SK-N-SH (cell line): Measurements from ENCODE around the gene ADD2. TPM values are rescaled to one million over a fixed set of nuclear protein-coding genes. Genes with fewer than 3 reads are reported as not detected.

Source experiments
- CTCF ChIA-PET: fragments of 300-600, 350-600 bp; formaldehyde crosslinking; extraction: SDS; loops from one replicate; lab custom pipeline; 2021; lab: Yijun Ruan, JAX
- POLR2A ChIA-PET: fragments of 350-600 bp; sonication (Branson Sonifier 250); formaldehyde crosslinking; extraction: SDS; loops from one replicate; lab custom pipeline; 2020; ENCODE audit warnings: antibody characterized with exemption, inconsistent platforms; lab: Yijun Ruan, JAX
- DNase-seq: peaks from one replicate; pipeline ENCODE4 v3.0.0; 2012
- H2AFZ ChIP-seq: fragments of 200-600 bp; sonication (generic); 2 replicates; pipeline ENCODE4 v1.8.1; 2016; ENCODE audit warnings: antibody characterized with exemption, mild to moderate bottlenecking, low read depth
- H3F3A ChIP-seq: fragments of 200-600 bp; sonication (generic); replicated peaks from 2 replicates; pipeline ENCODE3; 2016; ENCODE audit warnings: antibody characterized with exemption, mild to moderate bottlenecking; ENCODE audit not compliant: insufficient read depth
- H3K27ac ChIP-seq, 2 experiments: fragments of 200-500 bp in 1 of 2; fragments of 200-600 bp in 1 of 2; sonication (Bioruptor generic) in 1 of 2; sonication (generic), shearing (Covaris generic) in 1 of 2; 2 replicates each; pipeline versions ENCODE4 v1.5.1 to v1.6.1; 2014 to 2016; ENCODE audit warnings: low read depth in 2 of 2, inconsistent platforms in 1 of 2, low read length in 1 of 2, mild to moderate bottlenecking in 1 of 2, mixed read lengths in 1 of 2
- H3K27me3 ChIP-seq: fragments of 200-600 bp; sonication (generic), shearing (Covaris generic); 2 replicates; pipeline ENCODE4 v1.6.1; 2016; ENCODE audit warnings: mixed run types; ENCODE audit not compliant: insufficient read depth
- H3K36me3 ChIP-seq, 2 experiments: fragments of 200-500 bp in 1 of 2; fragments of 200-600 bp in 1 of 2; sonication (Bioruptor generic) in 1 of 2; sonication (generic) in 1 of 2; replicated peaks in 1 of 2; 2 replicates each; pipeline versions ENCODE3 to v1.5.1; 2014 to 2016; ENCODE audit warnings: low read length in 1 of 2, mild to moderate bottlenecking in 1 of 2; ENCODE audit not compliant: insufficient read depth in 2 of 2, control insufficient read depth in 1 of 2
- H3K4me1 ChIP-seq, 2 experiments: fragments of 200-500 bp in 1 of 2; fragments of 200-600 bp in 1 of 2; sonication (Bioruptor generic) in 1 of 2; sonication (generic), shearing (Covaris generic) in 1 of 2; 2 replicates each; pipeline versions ENCODE4 v1.5.1 to v1.6.1; 2014 to 2016; ENCODE audit warnings: low read depth in 1 of 2, low read length in 1 of 2, mixed run types in 1 of 2; ENCODE audit not compliant: insufficient read depth in 2 of 2, control insufficient read depth in 1 of 2
- H3K4me2 ChIP-seq: fragments of 200-600 bp; sonication (generic), shearing (Covaris generic); 2 replicates; pipeline ENCODE4 v1.6.1; 2017; ENCODE audit warnings: mixed run types
- H3K4me3 ChIP-seq, 2 experiments: fragments of 200-500 bp in 1 of 2; fragments of 200-600 bp in 1 of 2; sonication (Bioruptor generic) in 1 of 2; sonication (generic), shearing (Covaris generic) in 1 of 2; 2 replicates each; pipeline versions ENCODE4 v1.5.1 to v1.8.1; 2014 to 2016; ENCODE audit warnings: low read depth in 2 of 2, inconsistent platforms in 1 of 2, low read length in 1 of 2, mild to moderate bottlenecking in 1 of 2, mixed read lengths in 1 of 2, moderate library complexity in 1 of 2
- H3K79me2 ChIP-seq: fragments of 200-600 bp; sonication (generic); 2 replicates; pipeline ENCODE4 v1.8.1; 2017; ENCODE audit warnings: mild to moderate bottlenecking; ENCODE audit not compliant: insufficient read depth
- H3K9ac ChIP-seq: fragments of 200-600 bp; sonication (generic); 2 replicates; pipeline ENCODE4 v1.6.1; 2017; ENCODE audit warnings: mixed run types
- H3K9me2 ChIP-seq: fragments of 200-600 bp; sonication (generic); 2 replicates; pipeline ENCODE4 v1.6.1; 2017; ENCODE audit warnings: mixed run types
- H3K9me3 ChIP-seq: fragments of 200-600 bp; sonication (generic); 2 replicates; pipeline ENCODE4 v1.6.1; 2017; ENCODE audit warnings: mixed run types, mild to moderate bottlenecking, moderate library complexity
- H4K20me1 ChIP-seq: fragments of 200-600 bp; sonication (generic); 2 replicates; pipeline ENCODE4 v1.6.1; 2017; ENCODE audit warnings: mild to moderate bottlenecking, mixed run types; ENCODE audit not compliant: insufficient read depth
- FOXJ3 ChIP-seq: sonication (generic); formaldehyde crosslinking; IDR thresholded peaks from 2 replicates; pipeline ENCODE4 v1.5.1; 2020; ENCODE audit warnings: mild to moderate bottlenecking, missing genetic modification reagents
- GABPA ChIP-seq: IDR thresholded peaks from 2 replicates; pipeline ENCODE4 v1.4.0; 2012; ENCODE audit warnings: low read depth, mild to moderate bottlenecking
- GATA2 ChIP-seq: sonication (generic); formaldehyde crosslinking; IDR thresholded peaks from 2 replicates; pipeline ENCODE4 v1.5.0; 2020; ENCODE audit warnings: mild to moderate bottlenecking, missing genetic modification reagents
- JUND ChIP-seq: IDR thresholded peaks from 2 replicates; pipeline ENCODE4 v1.4.0; 2012
- NFIC ChIP-seq: IDR thresholded peaks from 2 replicates; pipeline ENCODE4 v1.4.0; 2012; ENCODE audit warnings: borderline replicate concordance
- POLR2AphosphoS5 ChIP-seq: IDR thresholded peaks from 2 replicates; pipeline ENCODE4 v1.6.1; 2012; ENCODE audit warnings: low read depth, low read length
- RAD21 ChIP-seq: IDR thresholded peaks from 2 replicates; pipeline ENCODE4 v1.6.1; 2012; ENCODE audit warnings: mild to moderate bottlenecking, low read length
- RFX5 ChIP-seq: IDR thresholded peaks from 2 replicates; pipeline ENCODE4 v1.6.1; 2012; ENCODE audit warnings: mild to moderate bottlenecking, improper control_type of control experiment, low read length
- RXRA ChIP-seq: IDR thresholded peaks from 2 replicates; pipeline ENCODE4 v1.4.0; 2012; ENCODE audit warnings: low read depth, mild to moderate bottlenecking, borderline replicate concordance
- TCF12 ChIP-seq: IDR thresholded peaks from 2 replicates; pipeline ENCODE4 v1.4.0; 2012
- TEAD4 ChIP-seq: IDR thresholded peaks from 2 replicates; pipeline ENCODE4 v1.4.0; 2012; ENCODE audit warnings: mild to moderate bottlenecking, borderline replicate concordance; ENCODE audit not compliant: insufficient read depth
- WGBS: methylation state at CpG from one replicate; pipeline ENCODE4 v1.1.6; 2017; ENCODE audit warnings: low lambda C conversion rate; 5-methylcytosine and 5-hydroxymethylcytosine counted together
- polyA plus RNA-seq, 3 experiments: library from polyadenylated mRNA; depleted of rRNA; stranded (reverse); fragments of >200 nt; gene quantifications; 2 replicates each; pipeline ENCODE4 v1.2.3, GENCODE V29; 2012
- TF ChIP-seq, protein P1 (sequence below): fragments of 150-350 bp; IDR thresholded peaks from 2 replicates; pipeline ENCODE4 v1.6.1; 2017; ENCODE audit warnings: antibody characterized with exemption, low read length, low read depth, borderline replicate concordance
- TF ChIP-seq, protein P2 (sequence below): IDR thresholded peaks from 2 replicates; pipeline ENCODE4 v1.4.0; 2012; ENCODE audit warnings: low read depth, borderline replicate concordance
- TF ChIP-seq, protein P3 (sequence below): IDR thresholded peaks from 2 replicates; pipeline ENCODE4 v1.4.0; 2012; ENCODE audit warnings: low read depth, borderline replicate concordance
- TF ChIP-seq, protein P4 (sequence below): fragments of 200-600 bp; sonication (generic); IDR thresholded peaks from 2 replicates; pipeline ENCODE4 v1.6.1; 2017; ENCODE audit warnings: antibody characterized with exemption, mild to moderate bottlenecking, moderate library complexity
- TF ChIP-seq, protein P5 (sequence below): IDR thresholded peaks from 2 replicates; pipeline ENCODE4 v1.6.1; 2012; ENCODE audit warnings: mild to moderate bottlenecking, low read depth, low read length, moderate library complexity

The ADD2 gene
- polyA plus RNA-seq, 1 of the 3 experiments (the other 2 are of a cell fraction) = 0.30 TPM

DNA sequence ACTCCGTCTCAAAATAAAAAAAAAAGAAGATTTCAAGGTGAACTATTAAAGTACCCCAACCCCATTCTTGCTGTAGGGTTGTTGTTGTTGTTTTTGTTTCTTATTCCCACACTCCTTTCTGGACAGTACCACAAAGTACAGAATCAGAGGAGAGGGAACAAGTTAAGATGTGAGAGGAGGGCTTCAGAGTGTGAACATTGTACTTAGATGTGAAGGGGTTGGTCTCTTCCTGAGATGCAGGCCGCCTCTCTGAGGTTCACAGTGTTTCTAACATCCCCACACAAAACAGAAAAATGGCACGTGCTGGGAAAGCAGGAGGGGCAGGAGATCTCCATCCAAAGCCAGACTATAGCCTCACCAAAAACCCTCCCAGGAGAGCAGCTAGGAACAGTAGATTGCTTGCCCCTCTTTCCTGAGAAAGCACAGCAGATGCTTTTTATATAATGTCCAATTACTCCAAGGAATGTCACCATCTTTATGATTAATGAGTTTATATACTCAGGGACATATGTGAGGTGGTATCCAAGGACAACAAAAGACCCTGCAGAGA is 22.6 kb downstream of the ADD2 start:
- 67% methylated on average over 3 of the region's 3 CpGs for WGBS
- Histone ChIP-seq H3K27ac (no peak overlapping the region), H3K9me3 (no peaks in the 10 kb centered on the region), H3K79me2 (no peaks in the 10 kb centered on the region), H3K4me1 (no peaks in the 10 kb centered on the region), H3K36me3 (no peaks in the 10 kb centered on the region), H3F3A (no peaks in the 10 kb centered on the region), H3K27me3 (no peaks in the 10 kb centered on the region), H3K4me2 (no peak overlapping the region), H2AFZ (no peak overlapping the region), H3K4me3 (no peak overlapping the region), H4K20me1 (no peaks in the 10 kb centered on the region), H3K9ac (no peak overlapping the region), H3K9me2 (no peaks in the 10 kb centered on the region)
- POLR2A ChIA-PET = no interaction called here
- no peak for DNase-seq
- CTCF ChIA-PET = interaction anchor here (1.8 kb wide), 1 partner anchor 23 kb away, joined by 5 read pairs; the partner anchor contains the start of gene ADD2
- TF ChIP-seq RXRA = no peak
- no peak for TF ChIP-seq RAD21
- TF ChIP-seq FOXJ3 = no peak
- TF ChIP-seq RFX5 = no peak

DNA sequence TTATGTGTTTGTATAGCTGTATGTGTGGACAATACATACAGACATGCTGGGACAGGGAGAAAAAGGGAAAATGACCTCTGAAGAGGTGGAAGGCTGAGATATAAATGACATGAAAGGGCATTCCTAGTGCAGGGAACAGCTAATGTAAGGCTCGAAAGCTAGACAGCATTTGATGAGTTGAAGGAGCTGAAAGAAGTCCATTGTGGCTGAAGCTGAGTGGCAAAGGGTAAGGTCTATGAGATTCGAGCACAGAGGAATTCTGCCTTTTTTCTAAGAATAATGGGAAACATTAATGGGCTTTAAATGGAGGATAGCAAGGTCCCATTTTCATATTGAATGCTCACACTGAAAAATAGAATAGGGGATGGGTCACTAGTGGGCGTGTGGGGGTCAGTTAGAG is 23.6 kb downstream of the ADD2 start:
- POLR2A ChIA-PET = no interaction called here
- CTCF ChIA-PET = interaction anchor here (1.3 to 1.8 kb wide), 2 partner anchors 24 kb away, joined by 5 to 7 read pairs; partner anchors contain the start of gene ADD2

More for the DNA sequence above, 23.6 kb downstream of the ADD2 start:
- Histone ChIP-seq H3K4me2 (no peak overlapping the region), H3K27me3 (no peaks in the 10 kb centered on the region), H3K9ac (no peak overlapping the region), H3K79me2 (no peaks in the 10 kb centered on the region), H3K9me3 (no peaks in the 10 kb centered on the region), H3K4me3 (no peak overlapping the region), H3K27ac (no peak overlapping the region), H2AFZ (no peak overlapping the region), H3F3A (no peaks in the 10 kb centered on the region), H3K4me1 (no peaks in the 10 kb centered on the region), H3K9me2 (no peaks in the 10 kb centered on the region), H4K20me1 (no peaks in the 10 kb centered on the region), H3K36me3 (no peaks in the 10 kb centered on the region)
- no peak for DNase-seq
- no peak for TF ChIP-seq FOXJ3
- TF ChIP-seq GATA2 (CRISPR knock-in tag) = no peak
- TF ChIP-seq, protein P1, sequence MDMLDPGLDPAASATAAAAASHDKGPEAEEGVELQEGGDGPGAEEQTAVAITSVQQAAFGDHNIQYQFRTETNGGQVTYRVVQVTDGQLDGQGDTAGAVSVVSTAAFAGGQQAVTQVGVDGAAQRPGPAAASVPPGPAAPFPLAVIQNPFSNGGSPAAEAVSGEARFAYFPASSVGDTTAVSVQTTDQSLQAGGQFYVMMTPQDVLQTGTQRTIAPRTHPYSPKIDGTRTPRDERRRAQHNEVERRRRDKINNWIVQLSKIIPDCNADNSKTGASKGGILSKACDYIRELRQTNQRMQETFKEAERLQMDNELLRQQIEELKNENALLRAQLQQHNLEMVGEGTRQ = no peak
- TF ChIP-seq TCF12 = no peak
- TF ChIP-seq JUND = no peak
- no peak for TF ChIP-seq RXRA
- no peak for TF ChIP-seq NFIC
- TF ChIP-seq TEAD4 = no peak
- TF ChIP-seq, protein P2, sequence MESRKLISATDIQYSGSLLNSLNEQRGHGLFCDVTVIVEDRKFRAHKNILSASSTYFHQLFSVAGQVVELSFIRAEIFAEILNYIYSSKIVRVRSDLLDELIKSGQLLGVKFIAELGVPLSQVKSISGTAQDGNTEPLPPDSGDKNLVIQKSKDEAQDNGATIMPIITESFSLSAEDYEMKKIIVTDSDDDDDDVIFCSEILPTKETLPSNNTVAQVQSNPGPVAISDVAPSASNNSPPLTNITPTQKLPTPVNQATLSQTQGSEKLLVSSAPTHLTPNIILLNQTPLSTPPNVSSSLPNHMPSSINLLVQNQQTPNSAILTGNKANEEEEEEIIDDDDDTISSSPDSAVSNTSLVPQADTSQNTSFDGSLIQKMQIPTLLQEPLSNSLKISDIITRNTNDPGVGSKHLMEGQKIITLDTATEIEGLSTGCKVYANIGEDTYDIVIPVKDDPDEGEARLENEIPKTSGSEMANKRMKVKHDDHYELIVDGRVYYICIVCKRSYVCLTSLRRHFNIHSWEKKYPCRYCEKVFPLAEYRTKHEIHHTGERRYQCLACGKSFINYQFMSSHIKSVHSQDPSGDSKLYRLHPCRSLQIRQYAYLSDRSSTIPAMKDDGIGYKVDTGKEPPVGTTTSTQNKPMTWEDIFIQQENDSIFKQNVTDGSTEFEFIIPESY = no peak
- TF ChIP-seq, protein P3, sequence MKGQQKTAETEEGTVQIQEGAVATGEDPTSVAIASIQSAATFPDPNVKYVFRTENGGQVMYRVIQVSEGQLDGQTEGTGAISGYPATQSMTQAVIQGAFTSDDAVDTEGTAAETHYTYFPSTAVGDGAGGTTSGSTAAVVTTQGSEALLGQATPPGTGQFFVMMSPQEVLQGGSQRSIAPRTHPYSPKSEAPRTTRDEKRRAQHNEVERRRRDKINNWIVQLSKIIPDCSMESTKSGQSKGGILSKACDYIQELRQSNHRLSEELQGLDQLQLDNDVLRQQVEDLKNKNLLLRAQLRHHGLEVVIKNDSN = no peak
- TF ChIP-seq, protein P4, sequence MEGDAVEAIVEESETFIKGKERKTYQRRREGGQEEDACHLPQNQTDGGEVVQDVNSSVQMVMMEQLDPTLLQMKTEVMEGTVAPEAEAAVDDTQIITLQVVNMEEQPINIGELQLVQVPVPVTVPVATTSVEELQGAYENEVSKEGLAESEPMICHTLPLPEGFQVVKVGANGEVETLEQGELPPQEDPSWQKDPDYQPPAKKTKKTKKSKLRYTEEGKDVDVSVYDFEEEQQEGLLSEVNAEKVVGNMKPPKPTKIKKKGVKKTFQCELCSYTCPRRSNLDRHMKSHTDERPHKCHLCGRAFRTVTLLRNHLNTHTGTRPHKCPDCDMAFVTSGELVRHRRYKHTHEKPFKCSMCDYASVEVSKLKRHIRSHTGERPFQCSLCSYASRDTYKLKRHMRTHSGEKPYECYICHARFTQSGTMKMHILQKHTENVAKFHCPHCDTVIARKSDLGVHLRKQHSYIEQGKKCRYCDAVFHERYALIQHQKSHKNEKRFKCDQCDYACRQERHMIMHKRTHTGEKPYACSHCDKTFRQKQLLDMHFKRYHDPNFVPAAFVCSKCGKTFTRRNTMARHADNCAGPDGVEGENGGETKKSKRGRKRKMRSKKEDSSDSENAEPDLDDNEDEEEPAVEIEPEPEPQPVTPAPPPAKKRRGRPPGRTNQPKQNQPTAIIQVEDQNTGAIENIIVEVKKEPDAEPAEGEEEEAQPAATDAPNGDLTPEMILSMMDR = no peak
- TF ChIP-seq, protein P5, sequence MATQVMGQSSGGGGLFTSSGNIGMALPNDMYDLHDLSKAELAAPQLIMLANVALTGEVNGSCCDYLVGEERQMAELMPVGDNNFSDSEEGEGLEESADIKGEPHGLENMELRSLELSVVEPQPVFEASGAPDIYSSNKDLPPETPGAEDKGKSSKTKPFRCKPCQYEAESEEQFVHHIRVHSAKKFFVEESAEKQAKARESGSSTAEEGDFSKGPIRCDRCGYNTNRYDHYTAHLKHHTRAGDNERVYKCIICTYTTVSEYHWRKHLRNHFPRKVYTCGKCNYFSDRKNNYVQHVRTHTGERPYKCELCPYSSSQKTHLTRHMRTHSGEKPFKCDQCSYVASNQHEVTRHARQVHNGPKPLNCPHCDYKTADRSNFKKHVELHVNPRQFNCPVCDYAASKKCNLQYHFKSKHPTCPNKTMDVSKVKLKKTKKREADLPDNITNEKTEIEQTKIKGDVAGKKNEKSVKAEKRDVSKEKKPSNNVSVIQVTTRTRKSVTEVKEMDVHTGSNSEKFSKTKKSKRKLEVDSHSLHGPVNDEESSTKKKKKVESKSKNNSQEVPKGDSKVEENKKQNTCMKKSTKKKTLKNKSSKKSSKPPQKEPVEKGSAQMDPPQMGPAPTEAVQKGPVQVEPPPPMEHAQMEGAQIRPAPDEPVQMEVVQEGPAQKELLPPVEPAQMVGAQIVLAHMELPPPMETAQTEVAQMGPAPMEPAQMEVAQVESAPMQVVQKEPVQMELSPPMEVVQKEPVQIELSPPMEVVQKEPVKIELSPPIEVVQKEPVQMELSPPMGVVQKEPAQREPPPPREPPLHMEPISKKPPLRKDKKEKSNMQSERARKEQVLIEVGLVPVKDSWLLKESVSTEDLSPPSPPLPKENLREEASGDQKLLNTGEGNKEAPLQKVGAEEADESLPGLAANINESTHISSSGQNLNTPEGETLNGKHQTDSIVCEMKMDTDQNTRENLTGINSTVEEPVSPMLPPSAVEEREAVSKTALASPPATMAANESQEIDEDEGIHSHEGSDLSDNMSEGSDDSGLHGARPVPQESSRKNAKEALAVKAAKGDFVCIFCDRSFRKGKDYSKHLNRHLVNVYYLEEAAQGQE = no peak
- TF ChIP-seq GABPA = no peak
- no peak for TF ChIP-seq RFX5
- TF ChIP-seq POLR2AphosphoS5 = no peak
- WGBS = 41% methylated on average over 3 of the region's 3 CpGs
